Gastroesophageal sphincter (tissue), 4 donors: ENCODE measurements around the gene KCNN1. TPM values are rescaled to one million over a fixed set of nuclear protein-coding genes. Genes with fewer than 3 reads are reported as not detected.

ENCODE experiments used
- ATAC-seq: fragments of 150-250 bp; one replicate; pipeline ENCODE4 v1.9.1; 2016; ENCODE audit warnings: mild to moderate bottlenecking, moderate library complexity
- H3K27ac ChIP-seq, 4 donors: fragments of 200-600 bp; sonication (generic) in 3 of 4; 1 replicate in 3 of 4; 2 replicates in 1 of 4; pipeline ENCODE4 v1.5.1; 2016 to 2019
- H3K27me3 ChIP-seq: fragments of 200-600 bp; sonication (generic); one replicate; pipeline ENCODE4 v1.5.1; 2019
- H3K36me3 ChIP-seq, 2 donors: fragments of 200-600 bp; sonication (generic); one replicate each; pipeline ENCODE4 v1.5.1; 2019; ENCODE audit warnings: control low read depth in 1 of 2
- H3K4me1 ChIP-seq, 3 donors: fragments of 200-600 bp; sonication (generic); 1 replicate in 2 of 3; 2 replicates in 1 of 3; pipeline ENCODE4 v1.5.1; 2016 to 2019; ENCODE audit warnings: control low read depth in 2 of 3
- H3K4me3 ChIP-seq, 2 donors: fragments of 200-600 bp; sonication (generic); one replicate each; pipeline ENCODE4 v1.5.1; 2019; ENCODE audit warnings: mild to moderate bottlenecking in 1 of 2, moderate library complexity in 1 of 2
- H3K9me3 ChIP-seq, 3 donors: fragments of 200-600 bp; sonication (generic); one replicate each; pipeline ENCODE4 v1.5.1; 2017 to 2019; ENCODE audit warnings: control low read depth in 2 of 3
- CTCF ChIP-seq, 4 experiments: fragments of 200-600 bp in 2 of 4; fragments of 450-650 bp in 2 of 4; sonication (generic) in 1 of 4; IDR thresholded peaks; one replicate each; pipeline ENCODE4 v1.5.1; 2017 to 2019; ENCODE audit warnings: antibody characterized with exemption in 4 of 4, mild to moderate bottlenecking in 2 of 4, moderate library complexity in 2 of 4
- EP300 ChIP-seq: sonication (generic); formaldehyde crosslinking; IDR thresholded peaks from one replicate; pipeline ENCODE4 v1.6.1; 2017; ENCODE audit warnings: antibody characterized with exemption, mild to moderate bottlenecking
- POLR2A ChIP-seq, 2 donors: fragments of 450-650 bp; IDR thresholded peaks; one replicate each; pipeline ENCODE4 v1.6.1; 2017; ENCODE audit warnings: antibody characterized with exemption in 2 of 2, mild to moderate bottlenecking in 2 of 2, moderate library complexity in 1 of 2
- POLR2AphosphoS5 ChIP-seq: sonication (generic); formaldehyde crosslinking; IDR thresholded peaks from one replicate; pipeline ENCODE4 v1.6.1; 2017; ENCODE audit warnings: antibody characterized with exemption
- WGBS, 2 donors: methylation state at CpG; one replicate each; pipeline ENCODE4 v1.1.5; 2018; ENCODE audit warnings: low coverage in 1 of 2; 5-methylcytosine and 5-hydroxymethylcytosine counted together
- total RNA-seq, 4 donors: library from RNA; depleted of rRNA; stranded (reverse); fragments of >200 nt; gene quantifications; one replicate each; pipeline ENCODE4 v1.1.0, GENCODE V29; 2016

KCNN1 gene
- total RNA-seq, 4 donors from 2014 or later = 0.20 to 0.89 TPM; not detected in 2

DNA sequence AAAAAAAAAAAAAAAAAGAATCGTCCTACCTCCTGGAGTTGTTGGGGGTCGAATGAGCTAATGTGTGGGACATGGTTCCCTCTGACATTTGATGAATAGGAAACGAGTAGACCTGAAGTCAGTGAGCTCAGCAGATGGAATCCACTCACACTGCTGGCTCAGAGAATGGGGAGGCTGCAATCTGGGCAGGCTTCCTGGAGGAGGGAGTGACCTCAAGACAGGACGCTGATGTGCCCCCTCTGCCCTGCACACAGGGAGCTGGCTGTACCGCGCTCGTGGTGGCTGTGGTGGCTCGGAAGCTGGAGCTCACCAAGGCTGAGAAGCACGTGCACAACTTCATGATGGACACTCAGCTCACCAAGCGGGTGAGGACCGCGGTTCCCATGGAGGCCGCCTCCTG lies 21.3 kb downstream of the KCNN1 start:
- peaks cover 36% of the 10 kb centered on the region for H3K27me3 ChIP-seq
- 46 to 70% methylated on average over 3 of the region's 13 CpGs for WGBS, 2 donors
- H3K4me1 ChIP-seq = no peaks in the 10 kb centered on the region
- no peak overlapping the region for H3K27ac ChIP-seq
- H3K9me3 ChIP-seq = no peaks in the 10 kb centered on the region
- TF ChIP-seq CTCF (IDR thresholded peaks at IDR 0.05) = no peak
- TF ChIP-seq POLR2A (IDR thresholded peaks at IDR 0.05) = no peak
- TF ChIP-seq EP300 = no peak
- no peak for TF ChIP-seq POLR2AphosphoS5
- H3K36me3 ChIP-seq = no peaks in the 10 kb centered on the region
- ATAC-seq = no peak
- H3K4me3 ChIP-seq = no peak overlapping the region

DNA sequence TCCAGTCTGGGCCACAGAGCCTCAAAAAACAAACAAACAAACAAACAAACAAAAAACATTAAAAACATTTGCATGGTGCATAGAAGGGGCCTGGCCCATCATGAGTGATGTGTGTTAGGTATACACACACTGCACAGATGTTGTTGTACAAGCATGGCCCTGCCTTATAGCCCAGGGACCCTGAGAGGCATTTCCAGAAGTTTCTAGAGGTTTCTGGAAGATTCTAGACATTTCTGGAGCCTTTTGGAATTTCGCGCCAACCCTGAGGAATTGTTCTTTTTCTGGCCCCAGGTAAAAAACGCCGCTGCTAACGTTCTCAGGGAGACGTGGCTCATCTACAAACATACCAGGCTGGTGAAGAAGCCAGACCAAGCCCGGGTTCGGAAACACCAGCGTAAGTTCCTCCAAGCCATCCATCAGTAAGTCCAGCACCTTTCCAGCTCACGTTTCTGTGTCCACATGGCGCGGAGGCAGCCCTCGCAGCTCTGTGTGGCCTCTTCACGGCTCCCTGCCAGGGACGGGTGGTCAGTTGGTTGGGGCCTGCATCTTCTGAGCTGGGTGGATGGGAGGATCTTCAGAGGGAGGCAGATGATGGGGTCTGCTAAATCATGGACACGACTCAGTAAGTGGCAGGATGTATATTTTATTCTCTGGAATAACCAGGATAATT lies 22.7 kb downstream of the KCNN1 start:
- peaks cover 29% of the 10 kb centered on the region for H3K27me3 ChIP-seq
- 89 to 99% methylated on average over 4 to 8 of the region's 16 CpGs for WGBS, 2 donors
- ATAC-seq = no peak

DNA sequence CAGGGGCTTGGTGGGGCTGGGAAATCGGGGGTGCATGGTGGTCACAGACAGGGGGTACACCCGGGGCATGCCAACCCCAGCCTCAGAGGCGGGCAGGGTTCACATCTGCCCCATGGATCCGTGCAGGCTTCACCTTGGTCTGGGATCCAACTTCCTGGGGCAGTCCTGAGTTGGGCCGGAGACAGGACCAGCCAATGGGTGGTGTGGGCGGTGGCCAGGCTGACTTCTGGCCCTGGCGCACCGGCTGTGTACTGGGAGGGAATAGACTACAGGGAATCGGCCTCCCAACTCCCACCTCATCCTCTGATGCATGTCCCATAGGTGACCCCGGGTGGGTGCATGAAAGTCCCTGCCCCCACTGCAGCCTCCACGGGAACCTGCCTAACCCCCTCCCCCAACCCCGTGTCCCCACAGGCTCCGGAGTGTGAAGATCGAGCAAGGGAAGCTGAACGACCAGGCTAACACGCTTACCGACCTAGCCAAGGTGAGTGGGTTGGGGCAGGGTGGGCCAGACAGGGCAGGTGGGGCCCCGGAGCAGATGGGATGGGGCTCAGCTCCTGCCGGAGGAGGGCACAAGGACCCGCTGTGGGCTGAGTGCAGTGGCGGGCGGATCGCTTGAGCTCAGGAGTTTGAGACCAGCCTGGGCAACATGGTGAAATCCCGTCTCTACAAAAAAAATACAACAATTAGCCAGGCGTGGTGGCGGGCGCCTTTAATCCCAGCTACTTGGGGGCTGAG lies 26.3 kb downstream of the KCNN1 start:
- ATAC-seq = no peak

More for the DNA sequence above, 22.7 kb downstream of the KCNN1 start:
- no peak overlapping the region for H3K27ac ChIP-seq
- H3K4me3 ChIP-seq = no peak overlapping the region
- TF ChIP-seq CTCF (IDR thresholded peaks at IDR 0.05) = no peak
- no peaks in the 10 kb centered on the region for H3K4me1 ChIP-seq
- no peaks in the 10 kb centered on the region for H3K36me3 ChIP-seq
- H3K9me3 ChIP-seq = no peaks in the 10 kb centered on the region

GRCh38 chr19:17996826-17997316 lies 30.0 kb downstream of the KCNN1 start:
- peak; percentile 72 for ATAC-seq
- WGBS, 2 donors = 20 to 25% methylated on average over 2 to 5 of the region's 15 CpGs
- H3K4me3 ChIP-seq = no peak overlapping the region
- no peak overlapping the region for H3K27ac ChIP-seq
- peaks cover 0 to 19% (median 6%) of the 10 kb centered on the region in 3 donors for H3K4me1 ChIP-seq
- H3K27me3 ChIP-seq = peaks cover 16% of the 10 kb centered on the region
- H3K36me3 ChIP-seq = no peaks in the 10 kb centered on the region
- TF ChIP-seq POLR2A (IDR thresholded peaks at IDR 0.05) = no peak
- TF ChIP-seq EP300 = no peak
- peak in 3 of 4 experiments; percentile 99 for TF ChIP-seq CTCF (IDR thresholded peaks at IDR 0.05)
- TF ChIP-seq POLR2AphosphoS5 = no peak
- no peaks in the 10 kb centered on the region for H3K9me3 ChIP-seq

More for the DNA sequence above, 26.3 kb downstream of the KCNN1 start:
- no peak for TF ChIP-seq EP300
- TF ChIP-seq POLR2A (IDR thresholded peaks at IDR 0.05) = no peak
- no peak for TF ChIP-seq CTCF (IDR thresholded peaks at IDR 0.05)
- TF ChIP-seq POLR2AphosphoS5 = no peak
- H3K4me1 ChIP-seq = peaks cover 0 to 3% (median 0%) of the 10 kb centered on the region in 3 donors
- H3K4me3 ChIP-seq = no peak overlapping the region
- H3K36me3 ChIP-seq = no peaks in the 10 kb centered on the region
- no peaks in the 10 kb centered on the region for H3K9me3 ChIP-seq
- H3K27ac ChIP-seq = no peak overlapping the region
- H3K27me3 ChIP-seq = peaks cover 16% of the 10 kb centered on the region
- WGBS, 2 donors = 77% methylated on average over 4 of the region's 27 CpGs; no CpG with 5 or more reads in 1 of the 2 donors
